NCI-H774 (cell line): Measurements from ENCODE around the gene C19orf25.
A peak's percentile ranks its signal among the peaks of the same experiment; 100 is the strongest.

Experiments used
- DNase-seq: peaks from one replicate; lab custom pipeline; 2025; lab: John Stamatoyannopoulos, UW

Gene C19orf25

DNA sequence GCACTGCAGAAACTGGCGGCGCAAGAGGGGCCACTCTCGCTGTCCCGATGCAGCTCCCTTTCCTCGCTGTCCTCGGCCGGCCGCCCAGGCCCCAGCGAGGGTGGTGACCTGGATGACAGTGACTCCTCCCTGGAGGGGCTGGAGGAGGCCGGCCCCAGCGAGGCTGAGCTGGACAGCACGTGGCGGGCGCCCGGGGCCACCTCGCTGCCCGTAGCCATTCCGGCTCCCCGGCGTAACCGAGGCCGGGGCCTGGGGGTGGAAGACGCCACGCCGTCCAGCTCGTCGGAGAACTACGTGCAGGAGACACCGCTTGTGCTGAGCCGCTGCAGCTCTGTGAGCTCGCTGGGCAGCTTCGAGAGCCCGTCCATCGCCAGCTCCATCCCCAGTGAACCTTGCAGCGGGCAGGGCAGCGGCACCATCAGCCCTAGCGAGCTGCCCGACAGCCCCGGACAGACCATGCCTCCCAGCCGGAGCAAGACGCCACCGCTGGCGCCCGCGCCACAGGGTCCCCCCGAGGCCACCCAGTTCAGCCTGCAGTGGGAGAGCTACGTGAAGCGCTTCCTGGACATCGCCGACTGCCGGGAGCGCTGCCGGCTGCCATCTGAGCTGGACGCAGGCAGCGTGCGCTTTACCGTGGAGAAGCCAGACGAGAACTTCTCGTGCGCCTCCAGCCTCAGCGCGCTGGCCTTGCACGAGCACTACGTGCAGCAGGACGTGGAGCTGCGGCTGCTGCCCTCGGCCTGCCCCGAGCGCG lies 12.4 kb downstream of the C19orf25 start:
- DNase-seq, result no peak

GRCh38 chr19:1466018-1466460 lies 13.0 kb downstream of the C19orf25 start:
- no peak for DNase-seq

- no peak for DNase-seq
Measured at GRCh38 chr19:1465191-1466016, 13.6 kb downstream of the C19orf25 start.

DNA sequence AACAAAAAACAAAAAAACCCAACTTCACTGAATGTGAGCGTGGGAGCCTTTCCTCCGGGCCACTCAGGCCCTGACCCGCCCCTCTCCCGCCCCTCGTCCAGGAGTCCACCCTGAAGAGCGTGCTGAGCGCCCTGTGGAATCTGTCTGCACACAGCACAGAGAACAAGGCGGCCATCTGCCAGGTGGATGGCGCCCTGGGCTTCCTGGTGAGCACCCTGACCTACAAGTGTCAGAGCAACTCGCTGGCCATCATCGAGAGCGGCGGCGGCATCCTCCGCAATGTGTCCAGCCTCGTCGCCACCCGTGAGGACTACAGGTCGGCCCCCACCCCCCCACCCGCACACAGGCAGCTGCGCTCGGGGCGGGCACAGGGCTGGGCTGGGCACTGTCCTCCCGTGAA lies 17.2 kb downstream of the C19orf25 start:
- no peak for DNase-seq

DNA sequence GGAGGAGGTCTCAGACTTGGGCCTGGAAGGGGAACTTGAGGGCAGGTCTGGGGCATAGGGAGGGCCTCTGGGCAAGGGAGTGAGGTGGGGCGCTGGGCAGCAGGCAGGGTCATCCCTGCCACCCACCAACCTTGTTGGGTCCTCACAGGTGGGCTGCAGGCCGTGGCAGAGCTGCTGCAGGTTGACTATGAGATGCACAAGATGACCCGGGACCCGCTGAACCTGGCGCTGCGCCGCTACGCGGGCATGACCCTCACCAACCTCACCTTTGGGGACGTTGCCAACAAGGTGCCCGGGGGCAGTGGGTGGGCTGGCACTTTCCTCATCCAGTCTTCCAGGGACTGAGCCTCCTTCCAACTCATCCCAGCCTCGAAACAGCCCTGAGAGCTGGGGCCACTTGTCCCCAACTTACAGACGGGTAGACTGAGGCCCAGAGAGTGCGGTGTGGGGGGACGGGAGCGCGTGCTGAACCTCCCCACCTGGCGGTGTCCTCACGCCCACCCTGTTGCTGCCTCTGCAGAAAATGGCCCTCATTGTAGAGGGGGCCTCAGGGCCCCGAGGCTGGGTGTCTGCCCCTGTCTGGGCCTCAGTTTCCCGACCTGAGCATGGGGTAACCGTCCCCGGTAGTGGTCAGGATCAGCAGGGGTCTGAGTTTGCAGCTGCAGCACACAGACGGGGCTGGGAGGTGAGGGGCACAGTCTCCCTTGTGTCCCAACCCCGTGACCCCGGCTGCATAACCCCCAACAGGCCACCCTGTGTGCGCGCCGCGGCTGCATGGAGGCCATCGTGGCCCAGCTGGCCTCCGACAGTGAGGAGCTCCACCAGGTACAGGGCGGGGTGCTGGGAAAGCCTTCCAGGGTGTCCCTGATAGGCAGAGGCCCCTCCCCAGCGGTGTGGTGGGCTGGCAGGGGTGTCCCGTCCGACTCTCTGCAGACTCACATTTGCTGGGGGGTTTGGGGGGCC lies 18.7 kb downstream of the C19orf25 start:
- DNase-seq, result no peak

DNA sequence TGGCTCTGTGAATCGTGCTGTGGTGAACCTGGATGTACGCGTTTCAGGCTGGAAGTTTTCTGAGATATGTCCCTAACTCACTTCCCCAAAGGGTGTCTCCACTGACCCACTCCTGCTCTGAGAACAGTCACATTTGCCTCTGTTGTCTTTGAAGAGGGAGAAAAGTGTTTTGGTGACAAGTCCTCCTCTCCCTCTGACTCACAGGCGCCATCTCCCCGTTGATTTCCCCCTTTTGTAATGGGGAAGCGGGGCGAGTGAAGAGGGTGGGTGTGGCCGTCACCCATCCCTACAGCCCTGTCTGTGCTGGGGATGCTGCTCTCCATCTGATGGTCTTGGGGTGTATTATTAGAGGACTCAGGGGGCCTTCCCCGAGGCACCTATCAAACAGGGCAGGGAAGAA lies 19.5 kb downstream of the C19orf25 start:
- no peak for DNase-seq

GRCh38 chr19:1457892-1458291 lies 21.1 kb downstream of the C19orf25 start:
- no peak for DNase-seq

DNA sequence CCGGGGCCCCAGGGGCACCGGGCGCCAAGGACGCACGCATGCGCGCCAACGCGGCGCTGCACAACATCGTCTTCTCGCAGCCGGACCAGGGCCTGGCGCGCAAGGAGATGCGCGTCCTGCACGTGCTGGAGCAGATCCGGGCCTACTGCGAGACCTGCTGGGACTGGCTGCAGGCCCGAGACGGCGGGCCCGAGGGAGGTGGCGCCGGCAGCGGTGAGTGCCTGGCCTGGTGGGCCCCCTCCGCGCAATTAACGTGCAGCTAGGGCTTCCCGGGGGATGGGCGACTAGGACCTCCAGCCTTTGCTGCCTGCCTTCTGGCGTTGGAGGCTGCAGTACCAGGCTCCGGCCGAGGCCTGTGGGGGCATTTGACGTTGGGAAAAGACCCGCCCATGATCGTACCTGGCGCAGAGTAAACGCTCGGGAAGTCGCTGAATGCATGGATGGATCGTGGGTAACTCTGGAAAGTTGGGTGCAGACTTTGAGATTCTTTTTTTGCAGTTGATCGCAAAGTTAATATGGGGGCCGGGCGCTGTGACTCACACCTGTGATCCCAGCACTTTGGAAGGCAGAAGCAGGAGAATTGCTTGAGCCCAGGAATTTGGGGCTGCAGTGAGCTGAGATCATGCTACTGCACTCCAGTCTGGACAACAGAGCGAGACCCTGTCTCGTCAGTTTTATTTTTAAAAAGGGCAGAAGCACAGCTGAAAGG lies 21.8 kb downstream of the C19orf25 start:
- DNase-seq, result no peak

DNA sequence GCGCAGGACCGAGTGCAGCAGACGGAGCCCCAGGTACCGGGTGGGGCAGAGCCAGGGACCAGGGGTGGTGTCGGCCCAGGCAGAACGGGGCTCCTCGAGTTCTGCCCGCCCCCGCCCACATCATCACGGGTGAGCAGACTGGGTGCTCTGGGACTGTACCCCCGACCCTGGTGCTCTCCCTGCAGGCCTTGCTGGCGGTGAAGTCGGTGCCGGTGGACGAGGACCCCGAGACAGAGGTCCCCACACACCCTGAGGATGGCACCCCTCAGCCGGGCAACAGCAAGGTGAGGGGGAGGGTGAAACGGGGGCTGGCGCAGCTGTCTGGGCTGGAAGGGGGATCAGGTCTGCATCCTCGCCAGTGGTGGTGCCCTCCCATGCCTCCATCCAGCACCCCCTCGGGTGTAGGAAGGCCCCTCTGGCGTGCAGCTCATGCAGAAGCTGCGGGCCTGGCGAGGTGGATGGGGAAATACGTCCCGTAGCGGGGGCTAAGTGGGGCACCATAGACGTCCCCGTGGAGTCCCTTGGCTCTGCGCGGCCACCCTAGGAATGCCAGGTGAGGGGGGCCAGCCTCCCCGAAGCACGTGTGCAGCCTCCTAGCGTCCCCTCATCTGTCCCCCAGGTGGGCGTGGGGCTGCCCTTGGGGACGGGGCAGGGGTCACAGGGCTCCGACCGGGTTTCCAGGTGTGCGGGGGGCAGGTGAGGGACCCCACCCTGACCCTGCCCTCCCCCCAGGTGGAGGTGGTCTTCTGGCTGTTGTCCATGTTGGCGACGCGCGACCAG lies 22.7 kb downstream of the C19orf25 start:
- DNase-seq, result no peak

DNA sequence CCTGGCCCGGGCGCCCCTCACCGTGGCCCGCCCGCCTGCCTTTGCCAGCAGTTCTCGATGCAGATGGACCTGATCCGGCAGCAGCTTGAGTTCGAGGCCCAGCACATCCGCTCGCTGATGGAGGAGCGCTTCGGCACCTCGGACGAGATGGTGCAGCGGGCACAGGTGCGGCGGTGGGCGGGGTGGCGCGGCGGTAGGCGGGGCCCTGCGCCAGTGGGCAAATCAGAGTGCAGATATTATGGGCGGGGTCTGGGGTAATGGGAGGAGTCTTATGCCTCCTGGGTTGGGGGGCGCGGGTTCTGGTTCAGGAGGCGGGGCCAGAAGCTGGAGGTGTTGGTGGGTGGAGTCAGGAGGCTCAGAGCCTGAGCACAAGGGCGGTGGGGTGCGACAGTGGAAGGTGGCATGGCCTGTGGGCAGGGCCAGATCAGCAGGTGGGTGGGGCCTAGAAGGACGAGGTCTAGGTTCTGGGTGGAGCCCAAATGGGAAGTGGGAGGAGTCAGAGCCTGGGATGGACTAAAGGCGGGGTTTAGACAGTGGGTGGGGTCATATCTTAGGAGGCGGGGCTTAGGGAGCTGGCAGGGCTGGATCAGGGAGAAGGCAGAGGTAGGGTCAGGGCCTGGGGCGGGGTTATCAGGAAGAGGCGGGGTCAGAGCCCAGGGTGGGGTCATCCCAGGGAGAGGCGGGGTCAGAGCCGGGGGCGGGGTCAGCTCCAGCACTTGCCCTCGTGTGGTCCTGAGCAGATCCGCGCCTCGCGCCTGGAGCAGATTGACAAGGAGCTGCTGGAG lies 23.5 kb downstream of the C19orf25 start:
- peak; percentile 95 for DNase-seq

GRCh38 chr19:1455002-1455335 lies 24.0 kb downstream of the C19orf25 start:
- DNase-seq, result no peak

GRCh38 chr19:1453525-1454364 lies 25.3 kb downstream of the C19orf25 start:
- peak; percentile 9 for DNase-seq

- no peak for DNase-seq
Measured at GRCh38 chr19:1452802-1453524, 26.1 kb downstream of the C19orf25 start.

DNA sequence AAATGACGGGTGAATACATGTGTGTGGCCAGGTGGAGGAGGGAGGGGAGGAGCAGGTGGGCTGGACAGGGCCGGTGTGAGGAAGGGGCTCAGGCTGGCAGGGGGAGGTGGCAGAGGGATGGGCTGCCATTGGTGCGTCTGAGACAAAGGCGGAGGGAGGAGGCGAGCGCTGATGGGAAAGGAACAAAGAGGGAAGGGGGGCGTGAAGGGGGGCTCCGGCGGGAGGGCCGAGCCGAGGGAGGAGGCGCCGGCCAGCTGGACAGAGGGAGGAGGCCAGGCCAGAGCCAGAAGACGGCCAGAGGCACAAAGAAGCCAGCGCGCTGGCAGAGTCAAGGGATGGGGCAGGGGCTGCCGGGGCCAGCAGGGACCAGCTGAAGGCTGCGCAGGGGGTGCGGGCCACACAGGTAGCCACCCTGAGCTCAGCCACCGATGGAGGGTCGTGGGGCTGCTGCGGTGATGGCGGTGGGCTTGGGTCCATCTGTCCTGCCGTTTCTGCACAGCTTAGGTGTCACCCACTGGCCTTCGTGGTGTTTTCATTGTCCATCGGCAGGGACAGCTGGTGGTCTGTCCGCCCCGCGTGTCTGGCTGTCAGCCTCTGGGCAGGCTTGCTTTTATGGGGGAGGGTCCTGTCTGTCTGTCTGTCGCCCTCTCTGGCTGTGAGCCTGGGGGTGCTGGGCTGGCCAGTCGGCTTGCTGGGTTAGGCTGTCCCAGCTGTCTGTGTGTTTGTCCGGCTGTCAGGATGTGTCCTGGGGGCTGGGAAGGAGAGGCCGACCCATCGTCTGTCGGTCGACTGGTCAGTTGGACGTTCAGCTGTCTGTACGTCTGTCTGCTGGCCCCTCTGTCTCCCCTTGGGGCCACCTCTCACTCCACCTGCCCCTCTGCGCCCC lies 26.9 kb downstream of the C19orf25 start:
- no peak for DNase-seq

DNA sequence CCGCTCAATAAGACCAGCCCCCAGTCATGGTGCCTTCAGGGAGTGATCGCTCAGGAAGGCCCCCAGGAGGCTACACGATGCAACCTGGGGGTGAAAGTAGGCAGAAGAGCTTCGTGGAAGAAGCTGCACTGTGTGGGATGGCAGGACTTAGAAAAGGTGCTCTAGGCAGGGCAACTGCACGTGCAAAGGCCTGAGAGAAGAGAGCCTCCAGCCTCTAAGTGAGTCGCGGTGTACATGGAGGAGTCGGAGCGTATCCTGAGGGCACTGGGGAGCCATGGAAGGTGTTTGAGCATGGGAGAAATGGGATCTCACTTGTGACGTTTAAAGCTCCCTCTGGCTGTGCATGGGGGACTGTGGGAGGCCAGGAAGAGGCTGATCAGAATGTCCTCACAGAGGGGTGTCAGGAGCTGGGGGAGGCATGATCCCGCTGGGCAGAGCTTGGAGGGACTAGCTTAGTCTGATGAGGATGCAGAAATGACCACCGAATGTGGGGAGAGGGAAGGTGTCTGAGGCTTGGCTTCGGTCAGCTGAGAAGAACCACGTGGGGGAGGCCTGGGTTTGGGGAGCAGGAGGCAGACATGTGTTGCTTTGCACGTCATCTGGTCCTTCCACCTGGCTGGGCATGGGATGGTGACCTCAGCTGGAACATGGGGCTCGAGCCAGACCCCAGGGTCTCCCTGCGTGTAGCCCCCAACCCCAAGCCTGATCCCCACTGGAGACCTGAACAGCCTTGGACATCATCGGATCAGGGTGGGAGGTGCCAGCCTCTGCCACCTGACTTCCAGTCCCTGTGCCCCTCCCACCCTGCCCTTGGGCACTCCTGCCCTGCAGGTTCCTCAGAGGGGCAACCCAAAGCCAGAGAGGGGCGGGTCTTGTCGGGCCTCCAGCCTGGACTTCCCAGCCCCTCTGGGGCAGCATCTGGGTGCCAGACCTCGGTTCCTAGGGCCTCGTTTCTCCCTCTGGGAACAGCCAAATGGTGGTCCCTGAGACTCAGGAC lies 28.0 kb downstream of the C19orf25 start:
- no peak for DNase-seq
